ENCODE data around the gene TMEM39A.
A peak's percentile ranks its signal among the peaks of the same experiment; 100 is the strongest.

The TMEM39A gene, protein sequence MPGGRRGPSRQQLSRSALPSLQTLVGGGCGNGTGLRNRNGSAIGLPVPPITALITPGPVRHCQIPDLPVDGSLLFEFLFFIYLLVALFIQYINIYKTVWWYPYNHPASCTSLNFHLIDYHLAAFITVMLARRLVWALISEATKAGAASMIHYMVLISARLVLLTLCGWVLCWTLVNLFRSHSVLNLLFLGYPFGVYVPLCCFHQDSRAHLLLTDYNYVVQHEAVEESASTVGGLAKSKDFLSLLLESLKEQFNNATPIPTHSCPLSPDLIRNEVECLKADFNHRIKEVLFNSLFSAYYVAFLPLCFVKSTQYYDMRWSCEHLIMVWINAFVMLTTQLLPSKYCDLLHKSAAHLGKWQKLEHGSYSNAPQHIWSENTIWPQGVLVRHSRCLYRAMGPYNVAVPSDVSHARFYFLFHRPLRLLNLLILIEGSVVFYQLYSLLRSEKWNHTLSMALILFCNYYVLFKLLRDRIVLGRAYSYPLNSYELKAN

DNA sequence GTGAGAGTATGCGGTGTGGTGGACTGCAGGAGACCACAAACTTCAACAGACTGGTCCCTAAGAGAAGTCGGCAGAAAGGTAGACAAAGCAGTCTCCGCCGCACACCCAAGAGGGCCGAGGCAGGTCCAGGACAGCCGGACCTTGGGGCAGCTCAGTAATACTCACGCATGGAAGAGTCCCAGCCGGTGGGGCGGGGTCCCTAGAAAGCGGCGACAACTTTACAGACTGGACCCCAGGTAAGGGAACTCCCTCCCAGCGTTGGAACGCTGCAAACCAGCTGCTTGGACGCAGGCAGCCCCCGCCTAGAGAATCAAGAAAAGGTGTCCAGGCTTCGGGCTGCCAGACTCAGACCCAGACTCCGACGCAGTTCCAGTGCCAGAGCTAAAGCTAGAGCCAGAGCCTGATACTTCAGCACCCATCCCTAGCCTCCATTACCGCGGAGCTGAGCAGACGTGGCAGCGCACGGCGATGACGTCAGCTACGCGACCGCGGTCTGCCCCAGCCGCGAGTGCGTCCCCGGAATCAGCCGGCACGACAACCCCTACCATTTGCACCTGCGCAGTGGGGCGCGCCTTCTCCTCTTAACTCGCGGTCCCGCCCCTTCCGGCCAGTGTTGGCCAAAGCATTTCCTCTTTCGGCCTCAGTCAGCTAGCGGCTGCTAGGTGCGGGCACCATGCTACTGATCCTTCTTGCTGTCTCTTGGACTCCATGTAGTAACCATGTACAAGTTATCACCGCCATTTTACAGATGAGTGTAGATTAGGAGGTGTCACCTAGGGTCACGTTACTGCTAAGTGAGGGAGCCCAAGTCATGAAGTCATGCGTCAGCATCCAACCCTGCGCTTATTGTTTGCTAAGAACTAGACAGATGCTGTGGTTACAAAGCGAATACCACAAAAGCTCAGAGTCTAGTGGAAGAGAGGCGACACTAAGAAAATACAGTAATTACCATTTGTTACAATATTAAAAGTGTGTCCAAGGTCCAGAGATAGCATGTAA lies at the start of gene TMEM39A:
Gene TMEM39A (minus strand): TSS at position 445 of the 999 bp plus-strand sequence. CDS start 1,541 bp downstream, outside the sequence.
- DNase-seq, result peak; percentile 99

- DNase-seq, result no peak
These were observed 47.3 kb upstream of the TMEM39A start for GRCh38 chr3:119510690-119511089.

GRCh38 chr3:119508172-119508845 lies 44.9 kb upstream of the TMEM39A start:
- DNase-seq, result peak; percentile 69

DNA sequence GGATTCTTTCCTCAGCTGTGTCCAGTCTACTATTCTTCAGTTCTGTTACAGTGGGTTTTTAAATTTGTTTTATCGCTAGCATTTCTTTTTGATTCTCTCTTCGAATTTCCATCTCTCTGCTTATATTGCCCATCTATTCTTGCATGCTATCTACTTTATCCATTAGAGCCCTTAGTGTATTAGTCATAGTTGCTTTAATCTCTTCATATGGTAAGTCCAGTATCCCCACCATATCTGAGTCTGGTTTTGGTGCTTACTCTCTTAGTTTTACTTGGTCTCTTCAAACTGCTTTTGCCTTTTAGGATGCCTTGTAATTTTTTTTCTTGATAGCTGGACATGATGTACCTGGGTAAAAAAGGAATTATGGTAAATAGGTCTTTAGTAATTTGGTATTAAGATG lies 44.0 kb upstream of the TMEM39A start:
- DNase-seq, result no peak

GRCh38 chr3:119506631-119507030 lies 43.2 kb upstream of the TMEM39A start:
- DNase-seq, result no peak

GRCh38 chr3:119500901-119501300 lies 37.5 kb upstream of the TMEM39A start:
- no peak for DNase-seq

DNA sequence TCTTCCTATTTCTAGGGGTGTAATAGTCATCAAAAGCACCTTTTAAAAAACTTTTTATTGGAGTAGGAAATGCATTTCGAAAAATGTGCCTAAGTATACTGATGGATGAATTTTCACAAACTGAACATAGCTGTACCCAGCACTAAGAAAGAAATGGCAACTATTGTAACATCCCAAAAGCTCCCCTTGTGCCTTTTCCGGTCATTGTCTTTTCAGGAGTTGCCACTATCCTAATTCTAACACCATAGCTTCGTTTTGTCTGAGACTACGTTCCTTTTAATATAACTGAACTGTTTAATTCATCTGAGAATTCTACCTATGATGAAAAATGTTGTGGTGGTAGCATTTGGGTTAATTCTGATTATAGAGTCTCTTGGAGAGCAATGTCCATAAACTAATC lies 36.9 kb upstream of the TMEM39A start:
- DNase-seq, result no peak

DNA sequence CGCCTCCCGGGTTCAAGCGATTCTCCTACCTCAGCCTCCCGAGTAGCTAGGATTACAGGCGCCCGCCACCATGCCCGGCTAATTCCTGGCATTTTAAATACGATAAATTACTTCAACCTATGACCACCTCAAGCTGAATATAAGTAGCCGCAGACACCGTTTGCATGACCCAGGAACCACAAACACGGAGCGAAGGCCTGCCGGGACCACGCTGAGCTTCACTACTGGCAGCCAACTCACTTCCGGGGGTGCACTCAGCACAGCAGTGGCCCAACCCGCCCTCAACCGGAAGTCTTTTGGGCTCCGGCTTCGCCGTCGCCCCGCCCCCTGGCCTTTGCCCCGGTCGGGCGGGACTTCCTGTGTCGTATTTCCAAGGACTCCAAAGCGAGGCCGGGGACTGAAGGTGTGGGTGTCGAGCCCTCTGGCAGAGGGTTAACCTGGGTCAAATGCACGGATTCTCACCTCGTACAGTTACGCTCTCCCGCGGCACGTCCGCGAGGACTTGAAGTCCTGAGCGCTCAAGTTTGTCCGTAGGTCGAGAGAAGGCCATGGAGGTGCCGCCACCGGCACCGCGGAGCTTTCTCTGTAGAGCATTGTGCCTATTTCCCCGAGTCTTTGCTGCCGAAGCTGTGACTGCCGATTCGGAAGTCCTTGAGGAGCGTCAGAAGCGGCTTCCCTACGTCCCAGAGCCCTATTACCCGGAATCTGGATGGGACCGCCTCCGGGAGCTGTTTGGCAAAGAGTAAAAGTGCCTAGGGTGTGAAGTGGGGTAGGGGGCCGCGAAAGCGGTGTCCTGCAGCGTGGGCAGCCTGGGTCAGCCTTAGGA lies 35.0 kb upstream of the TMEM39A start, which contains the start of gene TIMMDC1:
Gene TIMMDC1 (plus strand): TSS at position 362 of the 826 bp plus-strand sequence. CDS start 187 bp downstream, at position 549.
- DNase-seq, result peak; percentile 99

DNA sequence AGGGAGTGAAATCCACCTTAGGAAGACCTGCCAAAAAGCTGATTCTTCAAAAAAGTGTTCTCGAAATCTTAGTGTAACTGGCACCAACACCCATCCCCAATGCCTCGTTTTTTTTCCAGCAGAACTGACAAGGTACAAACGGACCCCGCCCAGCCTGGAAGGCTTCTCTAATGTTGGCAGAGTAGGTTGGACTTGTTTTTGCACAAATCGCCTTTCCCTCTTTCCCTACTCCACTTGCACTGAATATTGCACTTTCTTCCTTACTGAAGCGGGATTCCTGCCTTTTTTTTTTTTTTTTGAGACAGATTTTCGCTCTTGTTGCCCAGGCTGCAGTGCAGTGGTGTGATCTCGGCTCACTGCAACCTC lies 34.4 kb upstream of the TMEM39A start:
- DNase-seq, result no peak

GRCh38 chr3:119494597-119494996 lies 31.2 kb upstream of the TMEM39A start:
- no peak for DNase-seq

GRCh38 chr3:119492810-119493209 lies 29.4 kb upstream of the TMEM39A start:
- no peak for DNase-seq

DNA sequence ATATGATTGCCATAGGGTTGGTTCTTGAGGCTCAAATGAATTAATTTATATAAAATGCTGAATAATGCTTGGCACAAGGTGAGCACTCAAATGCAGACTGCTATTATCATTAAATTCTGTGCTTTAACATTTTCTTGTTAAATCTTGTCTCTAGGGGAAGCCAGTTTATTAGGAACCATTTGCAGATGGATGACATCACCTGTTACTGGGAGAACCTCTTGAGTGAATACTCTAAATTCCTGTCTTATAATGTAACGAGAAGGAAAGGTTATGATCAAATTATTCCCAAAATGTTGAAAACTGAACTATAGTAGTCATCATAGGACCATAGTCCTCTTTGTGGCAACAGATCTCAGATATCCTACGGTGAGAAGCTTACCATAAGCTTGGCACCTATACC lies 28.7 kb upstream of the TMEM39A start:
- no peak for DNase-seq

GRCh38 chr3:119490153-119490552 lies 26.7 kb upstream of the TMEM39A start:
- no peak for DNase-seq

DNA sequence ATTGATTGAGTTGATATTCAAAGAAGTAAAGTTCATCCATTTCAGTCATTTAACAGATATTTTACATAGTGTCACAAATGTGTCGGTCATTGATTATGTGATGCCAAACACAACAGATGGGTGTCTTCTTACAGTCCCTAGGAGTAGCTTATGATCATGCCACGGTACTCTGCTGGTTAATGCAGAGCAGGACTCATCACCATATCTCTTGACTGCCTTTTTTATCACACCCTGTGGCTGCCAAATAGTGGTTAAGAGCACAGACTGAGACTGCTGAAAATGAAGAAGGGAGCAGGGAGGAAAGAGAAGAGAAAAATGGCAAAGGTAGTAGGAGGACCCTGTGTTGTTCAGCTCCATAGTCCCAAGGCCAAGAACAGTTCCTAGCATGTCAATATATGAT lies 22.1 kb upstream of the TMEM39A start:
- DNase-seq, result no peak

DNA sequence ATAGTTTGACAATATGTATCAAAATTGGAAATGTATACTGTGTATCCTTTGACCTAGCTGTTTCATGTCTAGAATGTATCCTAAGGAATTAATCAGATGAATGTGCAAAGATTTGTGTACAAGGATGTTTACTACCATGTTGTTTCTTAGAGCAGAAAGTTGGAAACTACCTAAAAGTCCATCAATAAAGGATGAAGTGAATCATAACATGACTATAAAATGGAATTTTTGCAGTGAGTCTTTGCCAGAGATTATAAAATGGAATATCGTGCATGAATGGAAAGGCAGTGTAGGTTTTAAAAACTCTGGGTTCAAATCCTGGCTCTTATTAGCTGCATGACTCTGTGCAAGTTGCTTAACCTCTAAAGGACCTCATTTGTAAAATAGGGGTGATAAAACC lies 19.7 kb upstream of the TMEM39A start:
- no peak for DNase-seq

DNA sequence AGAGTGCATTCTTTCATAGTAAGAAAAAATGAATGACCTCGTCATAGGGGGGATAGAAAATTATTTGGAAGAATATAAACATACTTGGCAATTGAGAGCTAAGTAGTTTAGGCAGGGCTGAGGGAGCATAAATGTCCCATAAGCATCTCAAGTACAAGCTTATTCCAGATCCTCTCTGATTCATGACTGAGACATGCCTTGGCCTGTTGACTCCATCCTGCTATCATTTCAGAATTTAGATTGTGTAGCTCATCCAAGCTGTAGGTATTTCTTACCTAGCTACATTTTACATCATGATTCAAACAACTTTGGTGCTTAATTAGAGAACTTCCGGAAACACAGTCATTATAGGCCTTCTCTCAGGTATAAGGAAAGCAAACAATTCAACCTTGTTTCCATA lies 17.7 kb upstream of the TMEM39A start:
- DNase-seq, result no peak

DNA sequence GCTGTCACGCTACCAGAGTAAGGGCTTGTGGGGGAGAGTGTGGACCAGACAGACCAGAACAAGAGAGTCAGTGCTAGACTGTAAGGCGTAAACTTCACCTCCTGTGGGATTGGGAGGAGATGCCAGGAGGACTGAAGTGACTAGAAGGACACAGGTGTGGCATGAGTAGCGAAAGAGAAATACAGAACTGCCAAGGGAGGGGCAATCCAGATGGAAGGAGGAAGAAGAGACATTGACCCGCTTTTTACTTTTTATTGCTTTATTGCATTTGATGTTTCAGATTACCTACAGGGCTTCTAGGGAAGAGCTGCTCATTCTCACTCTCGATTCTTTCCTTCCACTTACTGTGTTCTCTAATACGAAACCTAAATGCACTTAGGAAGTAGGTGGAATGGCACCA lies 7.5 kb upstream of the TMEM39A start:
- DNase-seq, result no peak

DNA sequence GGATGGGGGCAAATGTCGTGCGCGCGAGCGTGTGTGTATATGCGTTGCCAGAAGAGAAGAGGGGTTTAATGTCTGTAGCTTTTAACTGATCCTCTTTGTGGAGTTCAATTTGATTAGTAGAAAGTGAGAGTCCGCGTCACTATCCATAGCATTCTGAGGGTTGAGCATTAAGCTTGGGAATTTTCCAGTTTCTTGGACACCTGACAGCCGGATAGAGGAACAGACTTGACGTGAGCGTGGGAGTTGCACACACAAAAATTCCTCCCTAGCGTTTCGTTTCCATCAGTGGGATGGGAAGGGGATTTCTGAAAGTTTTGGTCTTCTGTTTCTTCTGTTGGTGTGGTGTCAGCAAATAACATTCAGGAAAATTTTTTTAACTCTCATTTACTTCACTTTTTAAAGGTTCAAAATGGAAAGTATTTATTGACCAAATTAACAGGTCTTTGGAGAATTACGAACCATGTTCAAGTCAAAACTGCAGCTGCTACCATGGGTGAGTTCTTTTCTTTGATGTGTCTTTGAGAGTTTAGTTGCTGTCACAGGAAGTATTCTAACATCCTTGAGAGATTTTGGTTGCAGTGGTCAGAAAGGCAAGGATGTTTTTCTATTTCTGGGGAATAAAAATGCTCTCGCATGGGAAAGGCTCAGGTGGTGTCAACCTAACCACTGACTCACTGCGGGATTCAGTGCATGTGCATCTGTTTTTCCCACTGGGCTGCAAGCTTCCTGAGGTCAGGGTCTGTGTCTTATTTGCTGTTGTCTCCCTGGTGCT lies 6.2 kb upstream of the TMEM39A start:
- peak; percentile 10 for DNase-seq

DNA sequence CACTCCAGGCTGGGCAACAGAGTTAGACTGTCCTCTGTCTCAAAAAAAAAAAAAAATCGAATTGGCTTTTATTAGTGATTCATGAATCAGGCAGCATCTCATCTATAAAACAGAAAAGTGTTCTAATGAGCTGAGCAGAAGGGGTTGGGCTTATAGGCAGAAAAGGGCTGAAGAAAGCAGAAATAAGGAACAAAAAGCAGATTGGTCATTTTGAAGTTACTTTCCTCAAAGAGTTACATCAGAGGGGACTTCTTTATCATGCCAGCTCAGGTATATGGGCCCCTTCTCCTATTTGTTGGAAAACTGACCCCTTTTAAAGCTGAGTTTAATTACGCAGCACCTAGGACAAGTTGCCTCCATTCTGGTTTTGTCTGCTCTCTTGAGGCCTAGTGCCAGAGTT lies 4.6 kb upstream of the TMEM39A start:
- no peak for DNase-seq

DNA sequence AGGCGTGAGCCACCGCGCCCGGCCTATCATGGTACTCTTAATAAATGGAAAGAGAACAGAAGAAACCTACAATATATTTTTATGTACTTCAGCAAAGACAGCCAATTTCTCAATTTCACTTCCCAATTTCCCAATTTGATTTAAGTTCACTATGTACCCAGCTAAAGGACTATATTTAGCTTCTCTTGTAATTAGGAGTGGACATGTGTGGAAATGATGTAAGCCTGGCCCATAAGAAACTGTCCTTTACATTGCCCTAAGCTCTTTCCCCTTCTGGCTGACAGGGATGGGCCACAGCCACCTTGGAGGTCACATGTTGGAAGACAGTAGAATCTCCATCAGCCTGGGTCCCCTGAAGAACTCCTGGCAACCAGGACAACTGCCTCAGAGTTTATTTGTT lies 6.2 kb downstream of the TMEM39A start:
- DNase-seq, result no peak

DNA sequence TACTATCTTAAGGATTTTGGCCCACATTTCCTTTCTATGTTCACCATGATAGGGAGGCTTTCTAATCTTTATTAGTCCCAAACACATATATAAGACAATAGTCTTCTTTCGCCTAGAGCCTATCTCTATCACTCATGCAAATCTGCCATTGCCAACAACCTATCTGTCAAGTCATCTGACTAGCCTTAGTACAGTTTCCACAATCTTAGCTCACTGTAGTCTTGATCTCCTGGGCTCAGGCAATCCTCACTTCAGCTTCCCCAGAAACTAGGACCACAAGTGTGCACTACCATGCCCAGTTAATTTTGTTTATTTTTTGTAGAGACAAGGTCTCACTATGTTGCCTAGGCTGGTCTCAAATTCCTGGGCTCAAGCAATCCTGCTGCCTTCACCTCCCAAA lies 6.9 kb downstream of the TMEM39A start:
- no peak for DNase-seq

Data from activated CD4-positive, alpha-beta T cell treated with anti-CD3 and anti-CD28 coated beads, Interleukin-10, Interleukin-2, amounts not matched to agents 100 ng/mL and 50 ng/mL, durations not matched to agents 16 hours and 8 hours (primary cell).